Measurements from ENCODE around the gene CNN3.
A peak's percentile ranks its signal among the peaks of the same experiment; 100 is the strongest.
"Not testable (repeated sequence)": the region's sequence is repeated elsewhere in the genome, so short reads cannot be mapped to it uniquely, and the experiment has no call there.

CNN3 gene

DNA sequence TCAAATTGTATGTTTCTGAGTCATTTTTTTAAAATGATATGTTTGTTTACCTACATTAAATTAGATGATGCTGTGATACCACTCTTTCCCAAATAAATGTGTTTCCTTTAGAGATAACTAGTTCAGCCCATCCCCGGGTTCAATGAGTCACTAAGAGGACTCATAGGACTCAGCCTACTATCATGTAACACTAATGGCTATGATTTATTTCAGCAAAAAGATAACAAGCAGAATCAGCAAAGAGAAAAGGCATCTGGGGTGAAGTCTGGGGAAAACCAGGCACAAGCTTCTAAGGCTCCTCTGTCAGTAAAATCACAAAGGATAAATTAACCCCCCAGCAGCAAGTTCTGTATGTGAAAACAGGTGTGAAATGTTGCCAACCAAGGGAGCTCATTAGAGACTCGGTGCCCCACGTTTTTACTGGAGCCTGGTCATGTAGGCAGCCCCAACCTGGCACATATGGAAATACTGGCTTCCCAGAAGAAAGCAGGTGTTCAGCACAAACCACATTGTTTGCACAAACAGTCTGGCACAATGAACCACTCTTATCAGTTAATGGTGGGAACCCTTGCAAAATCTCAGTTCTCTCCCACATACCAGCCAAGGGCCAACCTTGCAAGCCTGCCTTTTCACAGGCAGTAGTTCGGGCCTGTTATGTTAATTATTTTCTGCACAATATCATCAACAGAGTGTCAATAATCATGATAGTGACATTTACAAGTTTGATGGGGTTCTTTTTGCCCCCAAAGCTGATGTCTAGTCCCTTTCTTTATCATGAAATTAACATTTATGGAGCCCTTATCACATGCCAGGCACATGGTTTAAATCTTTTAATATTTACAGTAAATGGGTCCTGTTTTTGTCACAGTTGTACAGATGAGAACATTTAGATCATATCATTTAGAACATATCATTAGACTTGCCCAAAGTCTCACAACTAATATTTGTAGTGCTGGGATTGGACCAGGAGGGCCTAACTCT is 23.1 kb upstream of the CNN3 start:
- DNase-seq: no peak

DNA sequence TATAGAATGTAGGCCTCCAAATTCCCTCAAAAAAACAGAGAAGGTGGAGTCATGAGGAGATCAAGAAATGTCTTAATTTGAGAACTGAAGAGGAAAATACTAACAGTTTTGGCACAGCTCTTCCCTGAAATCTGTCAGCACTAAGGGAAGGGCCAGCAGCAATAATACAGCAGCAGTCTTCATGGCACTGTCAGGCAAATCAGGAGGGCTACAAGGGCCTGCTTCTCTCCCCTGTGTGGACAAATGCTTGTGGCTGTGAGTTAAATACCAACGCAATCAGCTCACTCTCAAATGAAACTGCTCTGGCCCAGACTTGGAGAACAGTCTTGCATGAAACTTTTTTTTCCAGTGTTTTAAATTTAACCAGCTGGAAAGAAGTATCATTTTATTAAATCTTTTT is 20.5 kb upstream of the CNN3 start:
- no peak for DNase-seq

DNA sequence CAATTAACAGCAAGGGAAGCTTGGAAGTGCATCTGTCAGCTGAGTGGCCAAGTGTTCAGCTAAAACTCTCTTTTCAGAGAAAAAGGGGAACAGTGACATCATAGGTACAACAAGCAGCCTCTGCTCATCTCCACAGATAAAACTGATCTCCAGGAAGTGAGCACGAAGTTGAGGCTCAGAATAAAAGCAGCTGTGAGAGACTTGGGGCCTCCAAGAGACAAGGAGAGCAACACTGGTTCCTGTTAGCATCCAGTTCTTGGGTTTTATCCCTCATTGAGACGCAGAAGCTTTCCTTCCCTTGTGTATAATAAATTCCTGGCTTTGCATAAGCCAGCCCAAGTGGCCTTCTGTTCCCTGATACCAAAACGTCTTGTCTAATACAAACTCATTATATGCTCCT is 20.0 kb upstream of the CNN3 start:
- no peak for DNase-seq

DNA sequence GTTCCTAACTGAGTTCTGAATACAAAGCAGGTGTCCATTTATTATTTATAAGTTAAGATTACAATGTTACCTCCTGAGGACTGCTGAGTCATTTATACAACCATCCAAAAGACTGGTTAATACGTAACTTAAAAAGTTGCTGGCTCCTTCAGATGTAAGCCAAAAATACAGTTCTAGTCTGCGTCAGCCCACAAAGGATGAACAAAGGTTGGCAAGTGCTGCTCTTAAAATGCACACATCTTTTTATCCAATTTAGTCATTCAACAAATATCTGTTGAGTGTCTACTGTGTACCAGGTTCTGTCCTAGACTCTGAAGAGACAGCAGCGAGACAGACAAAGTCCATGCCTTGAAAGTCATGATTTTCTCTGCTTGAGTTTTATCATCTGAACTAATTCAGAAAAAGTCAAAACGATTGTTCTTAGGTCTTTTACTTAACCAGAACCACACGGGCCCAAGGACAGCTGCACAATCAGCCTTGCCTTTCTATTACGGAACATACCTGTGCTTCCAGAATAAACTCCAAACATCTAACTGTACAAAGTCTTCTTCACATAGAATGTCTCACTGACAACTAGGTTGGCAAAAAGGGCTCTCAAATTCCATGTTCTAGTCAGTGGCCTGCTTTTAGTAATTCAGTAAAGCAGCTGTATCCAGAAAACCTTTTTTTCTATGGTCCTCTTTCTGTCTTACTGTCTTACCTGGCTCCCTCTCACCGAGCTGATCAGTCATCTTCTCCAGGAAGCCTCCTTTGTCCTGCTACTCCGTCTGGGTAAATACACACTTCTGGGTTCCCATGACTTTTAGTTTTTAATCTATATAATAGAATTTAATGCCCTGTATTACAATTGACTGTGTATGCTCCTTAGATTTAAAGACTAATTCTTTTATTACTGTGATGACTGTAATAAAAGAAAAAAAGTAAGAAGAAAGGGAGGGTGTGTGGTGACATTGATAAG is 15.5 kb upstream of the CNN3 start:
- no peak for DNase-seq

DNA sequence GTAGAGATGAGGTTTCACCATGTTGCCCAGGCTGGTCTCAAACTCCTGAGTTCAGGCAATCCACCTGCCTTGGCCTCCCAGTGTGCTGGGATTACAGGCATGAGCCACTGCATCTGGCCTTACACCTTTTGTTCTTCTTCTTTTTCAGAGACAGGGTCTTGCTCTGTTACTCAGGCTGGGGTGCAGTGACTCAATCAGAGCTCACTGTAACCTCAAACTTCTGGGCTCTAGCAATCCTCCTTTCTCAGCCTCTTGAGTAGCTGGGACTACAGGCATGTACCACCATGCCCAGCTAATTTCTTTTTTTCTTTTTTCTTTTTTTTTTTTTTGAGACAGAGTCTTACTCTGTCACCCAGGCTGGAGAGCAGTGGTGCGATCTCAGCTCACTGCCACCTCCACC is 14.6 kb upstream of the CNN3 start:
- not testable (repeated sequence) for DNase-seq

DNA sequence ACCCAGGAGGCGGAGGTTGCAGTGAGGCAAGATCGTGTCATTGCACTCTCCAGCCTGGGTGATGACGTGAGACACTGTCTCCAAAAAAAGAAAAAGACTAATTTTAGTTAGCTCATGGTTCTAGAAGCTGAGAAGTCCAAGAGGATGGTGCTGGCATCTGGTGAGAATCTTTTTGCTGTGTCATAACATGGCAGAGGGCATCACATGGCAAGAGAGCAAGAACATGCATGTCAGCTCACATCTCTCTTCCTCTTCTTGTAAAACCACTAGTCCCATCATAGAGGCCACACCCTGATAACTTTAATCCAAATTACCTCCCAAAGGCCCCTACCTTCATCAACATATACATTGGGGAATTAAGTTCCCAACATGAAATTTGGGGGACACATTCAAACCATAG is 13.8 kb upstream of the CNN3 start:
- no peak for DNase-seq

DNA sequence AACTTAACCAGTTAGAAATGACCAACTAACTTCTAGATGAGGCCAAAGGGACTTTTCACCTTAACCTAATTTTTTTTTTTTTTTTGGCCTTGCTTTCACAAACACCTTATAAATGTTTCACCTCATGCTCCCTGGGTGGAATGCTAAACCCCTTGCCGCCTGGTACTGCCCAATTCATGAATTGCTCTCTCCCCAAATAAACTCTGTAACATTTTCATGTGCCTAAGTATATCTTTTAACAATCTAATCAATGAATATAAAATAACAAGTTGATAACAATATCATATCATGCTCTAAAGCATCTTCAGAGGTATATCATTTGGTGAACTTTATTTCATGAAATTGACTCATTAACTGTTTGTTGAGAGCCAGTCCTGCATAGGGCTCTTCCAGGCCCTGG is 10.9 kb upstream of the CNN3 start:
- no peak for DNase-seq

DNA sequence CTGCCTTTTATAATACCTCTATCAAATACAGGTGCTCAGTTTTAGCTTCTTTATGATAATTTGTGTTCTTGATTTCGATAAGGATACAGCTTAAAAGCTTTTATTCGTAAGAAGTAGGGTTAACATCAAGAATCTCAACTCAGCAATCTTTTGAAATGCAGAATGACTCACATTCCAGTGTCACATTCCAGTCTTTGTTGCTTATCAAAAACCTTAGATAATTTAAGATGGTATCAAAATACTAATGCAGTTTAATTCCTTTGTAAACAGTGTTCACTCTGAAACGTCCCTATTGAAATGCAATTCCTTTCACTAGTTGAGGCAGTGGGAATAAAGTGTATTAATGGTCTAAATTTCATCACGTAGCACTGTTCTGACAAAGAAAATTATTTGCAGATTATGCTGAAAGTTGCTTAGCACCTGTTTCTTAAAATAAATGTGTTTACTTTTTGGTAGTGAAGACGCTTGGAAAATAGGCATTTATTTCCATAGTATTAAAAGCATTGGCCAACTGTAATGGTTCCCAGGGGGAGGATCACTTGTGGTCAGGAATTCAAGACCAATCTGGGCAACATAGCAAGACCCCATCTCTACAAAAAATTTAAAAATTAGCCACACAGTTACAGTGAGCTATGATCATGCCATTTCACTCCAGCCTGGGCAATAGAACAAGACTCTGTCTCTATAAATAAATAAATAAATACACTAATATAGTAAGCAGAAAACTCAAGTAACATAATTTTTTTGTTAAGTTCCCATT is 10.1 kb upstream of the CNN3 start:
- no peak for DNase-seq

DNA sequence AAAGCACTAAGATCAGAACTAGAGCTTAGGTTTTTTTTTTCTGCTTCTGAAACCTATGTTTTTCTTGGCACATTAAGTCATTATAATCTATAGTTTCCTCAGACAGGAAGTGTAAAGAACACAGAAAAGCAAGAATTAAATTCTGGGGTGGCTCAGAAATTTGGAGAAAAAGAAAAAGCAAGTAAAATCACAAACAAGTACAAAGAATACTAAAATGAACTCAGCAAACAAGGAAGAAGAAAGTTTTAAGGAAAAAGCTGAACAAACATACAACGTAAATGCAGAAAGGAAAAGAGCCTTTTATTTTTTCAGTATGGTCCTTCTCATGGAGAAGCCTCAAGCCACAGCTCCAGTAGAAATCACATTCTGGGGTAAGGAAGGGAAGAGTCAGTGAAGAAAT is 8.6 kb upstream of the CNN3 start:
- DNase-seq: no peak

DNA sequence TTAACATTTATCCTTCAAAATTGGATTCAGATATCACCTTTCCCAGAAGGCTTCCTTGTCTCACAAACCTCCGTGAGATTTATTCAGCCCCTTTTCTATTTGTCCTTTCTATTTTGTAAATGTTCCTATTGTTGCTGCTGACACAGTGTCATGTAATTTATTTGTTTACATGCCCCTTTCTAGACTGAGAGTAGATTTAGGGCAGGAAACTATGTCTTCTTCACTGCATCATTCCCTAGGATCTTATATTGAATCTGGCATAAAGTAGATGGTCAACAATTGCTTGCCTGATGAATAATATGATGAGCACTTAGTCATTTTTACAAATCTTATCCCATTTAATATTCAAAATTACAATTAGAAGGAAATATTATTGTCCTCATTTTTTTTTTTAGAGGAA is 8.1 kb upstream of the CNN3 start:
- no peak for DNase-seq

DNA sequence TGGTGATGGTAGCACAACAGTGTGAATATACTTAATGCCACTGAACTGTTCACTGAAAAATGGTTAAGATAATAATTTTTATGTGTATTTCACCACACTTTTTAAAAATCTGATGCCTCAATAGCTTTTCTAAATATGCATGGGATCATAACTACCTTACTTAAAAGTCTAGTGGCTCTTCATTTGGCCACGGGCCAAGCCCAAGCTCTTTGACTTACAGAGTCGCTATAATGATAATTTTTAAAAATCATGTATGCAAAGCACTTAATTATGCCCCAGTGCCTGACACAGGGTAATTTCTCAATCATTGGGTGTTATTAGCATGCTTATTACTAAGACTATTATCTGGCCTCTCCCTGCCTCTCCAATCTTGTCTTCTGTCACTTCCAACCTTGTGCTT is 7.6 kb upstream of the CNN3 start:
- no peak for DNase-seq

DNA sequence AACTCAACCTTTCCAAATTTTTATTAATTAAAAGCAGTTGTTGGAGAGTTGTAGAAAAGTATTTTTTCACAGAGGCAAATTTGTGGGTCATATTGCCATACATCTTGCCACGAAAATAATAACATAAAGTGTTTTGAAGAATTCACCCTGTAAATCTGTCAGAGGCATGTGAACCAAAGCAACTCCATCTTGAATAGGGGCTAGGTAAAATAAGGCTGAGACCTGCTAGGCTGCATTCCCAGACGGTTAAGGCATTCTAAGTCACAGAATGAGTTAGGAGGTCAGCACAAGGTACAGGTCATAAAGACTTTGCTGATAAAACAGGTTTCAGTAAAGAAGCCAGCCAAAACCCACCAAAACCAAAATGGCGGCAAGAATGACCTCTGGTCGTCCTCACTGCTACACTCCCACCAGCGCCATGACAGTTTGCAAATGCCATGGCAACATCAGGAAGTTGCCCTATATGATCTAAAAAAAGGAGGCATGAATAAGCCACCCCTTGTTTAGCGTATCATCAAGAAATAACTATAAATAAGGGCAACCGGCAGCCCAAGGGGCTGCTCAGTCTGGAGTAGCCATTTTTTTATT is 4.4 kb upstream of the CNN3 start:
- no peak for DNase-seq

DNA sequence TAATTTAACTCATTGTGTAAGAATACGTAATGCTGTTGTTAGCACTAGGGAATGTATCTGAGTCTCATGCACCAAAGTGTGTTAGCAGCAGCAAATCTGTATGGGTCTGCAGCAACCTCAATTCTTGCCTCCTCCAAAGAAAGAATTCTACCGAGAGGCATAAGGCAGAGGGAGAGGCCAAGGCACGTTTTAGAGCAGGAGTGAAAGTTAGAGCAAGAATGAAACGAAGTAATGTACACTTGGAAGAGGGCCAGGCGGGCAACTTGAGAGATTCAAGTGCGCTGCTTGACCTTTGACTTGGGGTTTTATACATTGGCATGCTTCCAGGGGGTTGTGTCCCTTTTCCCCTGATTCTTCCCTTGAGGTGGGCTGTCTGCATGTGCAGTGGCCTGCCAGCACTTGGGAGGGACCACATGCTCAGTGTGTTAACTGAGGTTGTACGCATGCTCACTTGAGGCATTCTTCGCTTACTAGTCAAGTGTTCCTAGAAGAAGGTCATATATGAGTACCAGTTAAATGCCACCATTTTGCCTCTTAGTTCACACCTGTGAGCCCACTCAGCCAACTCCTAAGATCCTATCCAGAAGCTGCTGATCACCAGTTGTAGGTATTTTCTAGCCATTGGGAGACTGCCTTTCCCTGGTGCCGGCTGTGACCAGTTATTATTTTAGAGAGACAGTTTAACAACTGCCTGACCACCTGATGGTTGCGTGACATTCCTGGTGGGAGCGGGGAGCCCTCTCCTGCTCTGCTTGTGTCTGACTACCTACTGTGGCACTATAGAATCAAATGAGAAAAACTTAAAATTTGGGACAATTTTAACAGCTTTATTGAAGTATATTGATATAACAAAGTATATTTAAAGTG is 2.7 kb upstream of the CNN3 start:
- DNase-seq: no peak

DNA sequence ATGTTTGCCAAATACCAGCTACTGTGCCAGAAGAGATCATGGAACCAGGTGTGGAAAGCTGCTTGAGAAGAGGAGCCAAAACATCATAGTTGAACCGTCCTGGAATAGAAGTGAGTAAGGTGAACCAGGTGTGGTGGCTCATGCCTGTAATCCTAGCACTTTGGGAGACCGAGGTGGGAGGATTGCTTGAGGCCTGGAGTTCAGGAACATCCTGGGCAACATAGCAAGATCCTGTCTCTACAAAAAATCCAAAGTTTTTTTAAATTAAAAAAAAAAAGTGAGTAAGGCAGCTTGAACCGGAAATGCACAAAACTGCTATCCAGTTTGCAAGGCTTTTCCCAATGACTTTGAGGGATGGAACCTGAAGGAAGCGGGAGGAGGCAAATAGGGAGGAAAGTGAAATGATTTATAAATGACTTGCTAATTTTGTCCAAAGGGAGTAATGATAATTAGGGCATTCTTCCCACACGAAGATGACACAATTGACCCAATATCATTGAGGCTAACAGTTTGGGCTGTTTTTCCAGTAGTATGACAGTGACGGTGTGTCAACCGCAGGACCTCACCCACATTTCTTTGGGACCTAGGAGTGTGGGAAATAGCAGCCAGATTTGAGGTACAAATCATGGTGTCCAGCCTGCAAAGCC is 1.5 kb upstream of the CNN3 start:
- no peak for DNase-seq

DNA sequence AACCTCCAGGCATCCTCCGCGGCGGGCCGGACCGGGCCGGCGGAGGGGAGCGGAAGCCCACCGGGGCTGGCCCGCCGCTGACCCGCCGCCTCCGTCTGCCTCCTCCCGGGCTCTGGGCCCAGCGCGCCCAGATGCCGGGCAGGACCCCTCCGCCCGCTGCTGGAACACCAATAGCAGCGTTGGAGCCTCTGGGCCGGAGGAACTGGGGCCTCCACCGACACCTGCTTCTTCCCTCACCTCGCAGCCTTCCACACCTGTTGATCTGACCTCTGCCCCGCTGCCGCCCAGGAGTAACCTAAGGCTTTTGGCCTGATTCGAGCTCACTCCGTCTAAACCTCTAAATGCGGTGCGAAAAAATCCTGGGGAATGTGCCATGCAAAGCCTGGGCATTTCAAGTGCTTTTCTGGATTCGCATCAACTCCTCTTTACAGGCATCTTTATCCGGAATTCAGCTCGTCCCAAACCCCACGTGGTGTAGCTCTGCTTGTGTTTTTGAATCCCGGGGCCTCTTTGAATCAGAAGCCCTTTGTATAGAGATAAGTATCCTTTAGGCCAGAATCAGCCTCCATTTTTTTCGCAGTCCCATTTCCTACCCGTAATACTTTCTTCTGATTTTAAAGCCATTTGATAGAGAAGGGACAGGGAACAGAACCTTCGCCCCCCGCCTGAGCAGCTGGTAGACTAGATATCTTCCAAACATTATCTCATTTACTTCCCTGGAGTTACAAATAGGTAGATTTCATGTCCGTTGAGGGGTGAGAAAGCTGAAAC is 680 bp upstream of the CNN3 start:
- DNase-seq: no peak

DNA sequence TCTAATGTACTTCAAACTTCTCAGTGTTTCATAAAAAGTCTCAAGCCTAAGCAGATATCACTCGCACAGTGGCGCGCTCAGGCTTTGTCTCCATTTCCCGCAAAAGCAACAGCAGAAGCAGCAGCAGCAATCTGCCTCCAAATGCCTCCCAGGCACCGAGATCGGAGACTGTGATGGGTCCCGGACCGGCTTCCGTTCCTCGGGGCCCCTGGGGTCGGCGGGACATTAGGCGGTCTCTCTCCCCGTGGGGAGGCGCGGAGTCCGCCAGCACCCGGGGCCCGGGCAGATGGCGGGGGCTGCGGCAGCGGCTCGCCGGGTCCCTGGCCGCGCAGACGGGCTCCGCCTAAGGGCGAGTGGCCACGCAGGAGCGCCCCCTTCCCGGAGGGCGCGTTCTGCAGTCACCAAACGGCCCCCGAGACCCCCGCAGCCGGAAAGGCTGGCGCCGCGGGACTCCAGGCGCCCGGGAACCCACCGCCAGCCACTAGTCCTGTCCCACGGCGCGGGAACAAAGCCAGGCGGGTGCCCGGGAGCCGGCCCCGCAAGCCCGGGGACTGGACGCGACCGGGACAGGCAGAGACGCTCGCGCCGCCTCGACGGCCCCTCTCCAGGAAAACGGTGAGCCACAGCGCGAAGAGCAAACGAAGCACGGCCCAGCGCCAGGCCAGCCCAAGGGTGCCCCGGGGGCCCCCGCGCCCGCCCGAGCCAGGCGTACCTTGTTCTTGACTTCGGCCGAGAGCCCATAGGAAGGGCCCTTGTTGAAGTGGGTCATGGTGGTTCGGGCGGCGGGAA is 590 bp downstream of the CNN3 start:
- DNase-seq: peak; percentile 22

DNA sequence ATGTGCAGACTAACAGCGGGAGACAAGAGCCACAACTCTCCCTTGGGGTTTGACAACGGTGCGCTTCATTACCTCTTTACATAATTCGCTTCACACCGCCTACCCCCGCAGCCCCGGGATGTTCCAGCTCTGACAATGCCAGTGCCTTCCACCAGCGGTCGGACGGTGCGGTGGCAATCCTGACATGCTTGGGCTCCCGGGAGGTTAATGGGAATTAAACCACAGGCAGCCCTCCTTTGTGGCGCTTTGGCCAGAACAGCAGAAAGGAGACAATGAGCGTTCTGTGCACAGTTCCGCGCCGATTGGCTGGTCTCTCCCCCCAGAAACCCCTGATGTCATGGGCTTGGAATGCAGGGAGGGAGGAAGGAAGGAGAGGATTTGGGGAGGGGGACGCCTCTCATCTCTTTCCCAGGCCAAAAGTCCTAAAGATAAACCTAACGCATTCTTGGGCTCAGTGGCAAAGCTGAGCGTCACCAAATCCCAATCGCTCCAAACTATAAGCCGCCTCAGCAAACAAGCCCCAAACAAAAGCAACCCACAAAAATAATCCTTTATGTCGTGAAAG is 1.3 kb downstream of the CNN3 start:
- no peak for DNase-seq

DNA sequence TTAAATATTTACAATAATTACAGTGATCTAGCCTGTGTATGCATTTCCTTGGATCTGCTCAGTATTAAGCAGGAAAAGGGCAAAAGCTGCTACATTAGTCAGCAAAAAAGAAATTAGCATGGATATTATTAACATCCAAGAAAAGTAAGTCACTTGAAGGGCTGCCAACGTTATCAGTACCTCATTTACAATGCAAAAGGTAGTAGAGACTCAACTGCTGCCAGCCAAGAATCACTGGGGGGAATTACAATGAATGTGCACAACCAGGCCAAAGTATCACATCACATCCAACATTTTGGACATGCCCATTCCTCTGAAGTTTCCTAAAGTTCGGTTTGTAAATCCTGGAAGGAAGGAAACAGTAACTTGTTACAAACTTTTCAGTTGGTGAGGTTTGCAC is 1.9 kb downstream of the CNN3 start:
- DNase-seq: no peak

DNA sequence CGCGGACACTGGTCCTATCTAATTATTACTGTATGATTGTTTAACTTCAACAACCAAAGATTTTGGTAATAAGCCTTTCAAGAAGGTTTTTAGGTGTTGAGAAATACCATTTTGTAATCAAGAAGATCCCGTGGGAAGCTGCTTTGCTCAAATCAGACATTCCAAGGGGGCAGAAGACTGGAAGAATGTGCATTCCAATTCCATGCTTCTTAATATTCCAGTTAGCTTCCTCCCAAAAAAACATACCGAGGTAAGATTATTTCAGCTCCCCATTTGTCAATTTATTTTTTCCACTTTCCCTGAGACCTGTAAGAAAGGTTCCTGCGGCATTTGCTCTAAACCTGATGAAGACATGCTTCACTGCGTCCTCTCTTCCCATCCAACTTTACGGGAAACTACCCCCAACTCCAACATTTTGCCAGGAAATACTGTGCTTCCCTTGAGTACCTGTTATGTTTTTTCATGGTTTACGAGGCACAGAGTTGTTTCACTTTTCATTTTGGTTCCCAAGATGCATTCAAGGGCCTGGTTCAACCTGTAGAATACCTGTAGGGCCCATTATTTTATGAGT is 4.1 kb downstream of the CNN3 start:
- no peak for DNase-seq

Measured in stimulated activated CD4-positive, alpha-beta T cell treated with anti-CD3 and anti-CD28 coated beads, Interleukin-1b, Interleukin-23, amount 100 ng/mL, for 48 hours (primary cell).